HG02642 (cell line): Measurements from ENCODE around the gene ARHGAP18.
A peak's percentile ranks its signal among the peaks of the same experiment; 100 is the strongest.
"Not testable (repeated sequence)": the region's sequence is repeated elsewhere in the genome, so short reads cannot be mapped to it uniquely, and the experiment has no call there.

Source experiments
- ATAC-seq: cut with Tn5 transposase; IDR thresholded peaks from one replicate; pipeline ENCODE4 v1.9.1; 2021; ENCODE audit warnings: mild to moderate bottlenecking; ENCODE audit not compliant: unreplicated experiment, poor library complexity

Gene ARHGAP18

DNA sequence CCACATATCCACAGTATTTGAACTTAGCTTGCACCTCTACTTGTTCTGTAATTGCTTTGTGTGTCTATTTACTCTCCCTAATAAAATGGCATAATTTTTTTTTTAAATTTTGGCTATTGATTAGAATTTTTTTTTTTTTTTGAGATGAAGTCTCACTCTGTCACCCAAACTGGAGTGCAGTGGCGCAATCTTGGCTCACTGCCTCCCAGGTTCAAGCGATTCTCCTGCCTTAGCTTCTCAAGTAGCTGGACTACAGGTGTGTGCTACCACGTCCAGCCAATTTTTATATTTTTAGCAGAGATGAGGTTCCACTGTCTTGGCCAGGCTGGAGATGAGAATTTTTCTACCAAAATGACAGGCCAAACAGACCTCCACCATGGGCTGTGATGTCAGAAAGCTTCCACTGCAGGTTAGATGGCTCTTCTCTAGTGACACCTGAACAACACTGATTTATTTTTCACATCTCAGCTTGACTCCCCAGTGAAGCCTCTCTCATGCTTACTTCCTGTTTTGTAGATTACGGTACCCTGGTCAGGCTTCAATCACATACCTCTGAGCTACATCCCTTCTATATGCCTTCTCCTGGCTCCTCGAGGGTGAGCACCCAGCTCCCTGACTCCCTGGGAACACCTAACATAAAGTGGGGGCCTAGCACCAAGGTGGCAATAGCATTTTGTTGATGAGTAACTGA, 112.8 kb downstream of the ARHGAP18 start:
- ATAC-seq: peak; percentile 49

DNA sequence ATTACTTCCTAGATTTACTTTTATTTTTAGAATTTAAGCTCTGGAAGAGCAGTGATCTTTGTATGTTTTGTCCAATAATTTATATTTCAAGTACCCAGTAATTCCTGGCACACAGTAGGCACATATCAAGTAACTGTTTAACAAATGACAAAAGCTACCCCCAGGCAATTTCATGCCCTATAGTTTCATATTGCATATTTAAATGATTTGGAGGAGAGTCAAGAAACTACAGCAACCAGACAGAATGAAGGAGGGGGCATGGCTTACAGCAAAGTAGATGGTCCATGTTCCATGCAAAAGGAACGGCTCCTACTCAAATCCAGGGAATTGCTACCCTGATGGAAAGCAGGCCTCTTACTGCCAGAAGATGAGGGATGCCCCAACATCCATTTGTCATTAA, 113.5 kb downstream of the ARHGAP18 start:
- ATAC-seq: no peak

DNA sequence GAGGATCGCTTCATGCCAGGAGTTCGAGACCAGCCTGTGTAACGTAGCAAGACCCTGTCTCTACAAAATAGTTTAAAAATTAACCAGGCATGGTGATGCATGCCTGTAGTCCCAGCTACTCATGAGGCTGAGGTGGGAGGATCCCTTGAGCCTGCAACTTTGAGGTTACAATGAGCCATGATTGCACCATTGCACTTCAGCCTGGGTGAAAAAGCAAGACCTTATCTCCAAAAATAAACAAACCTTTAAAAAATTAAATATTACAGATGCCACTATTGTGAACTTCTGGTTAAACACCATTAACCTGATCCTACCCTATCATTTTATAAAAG, 116.8 kb downstream of the ARHGAP18 start:
- no peak for ATAC-seq

DNA sequence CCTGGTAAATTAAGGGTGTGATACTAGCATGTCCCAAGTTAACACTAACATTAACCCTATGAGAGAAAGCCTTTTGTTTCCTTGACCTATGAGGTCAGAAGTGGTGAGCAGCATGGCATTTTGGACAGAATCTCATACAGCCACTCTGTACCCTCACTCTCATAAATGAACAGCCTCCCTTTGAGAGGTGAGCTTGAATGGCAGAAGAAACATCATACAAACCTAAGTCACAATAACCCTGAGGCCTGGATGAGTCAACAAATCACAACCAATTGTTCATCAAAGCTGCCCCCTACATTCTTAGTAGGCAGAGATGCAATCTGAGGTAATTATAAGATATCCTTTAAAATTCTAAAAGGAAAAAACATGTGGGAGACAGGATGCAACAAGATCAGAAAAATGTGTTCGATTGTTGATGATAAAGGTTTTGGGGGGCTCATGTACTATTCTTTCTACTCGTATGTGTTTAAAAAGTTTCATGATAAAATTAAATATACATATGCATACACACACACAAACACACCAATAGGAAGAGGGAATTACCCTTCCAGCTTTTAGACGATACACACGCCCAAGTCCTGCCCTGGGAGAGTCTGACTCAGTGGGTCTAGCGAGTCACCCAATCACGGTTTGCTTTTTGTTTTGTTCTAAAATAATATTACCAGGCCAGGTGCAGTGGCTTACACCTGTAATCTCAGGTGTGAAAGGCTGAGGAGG, 117.3 kb downstream of the ARHGAP18 start:
- ATAC-seq: no peak

DNA sequence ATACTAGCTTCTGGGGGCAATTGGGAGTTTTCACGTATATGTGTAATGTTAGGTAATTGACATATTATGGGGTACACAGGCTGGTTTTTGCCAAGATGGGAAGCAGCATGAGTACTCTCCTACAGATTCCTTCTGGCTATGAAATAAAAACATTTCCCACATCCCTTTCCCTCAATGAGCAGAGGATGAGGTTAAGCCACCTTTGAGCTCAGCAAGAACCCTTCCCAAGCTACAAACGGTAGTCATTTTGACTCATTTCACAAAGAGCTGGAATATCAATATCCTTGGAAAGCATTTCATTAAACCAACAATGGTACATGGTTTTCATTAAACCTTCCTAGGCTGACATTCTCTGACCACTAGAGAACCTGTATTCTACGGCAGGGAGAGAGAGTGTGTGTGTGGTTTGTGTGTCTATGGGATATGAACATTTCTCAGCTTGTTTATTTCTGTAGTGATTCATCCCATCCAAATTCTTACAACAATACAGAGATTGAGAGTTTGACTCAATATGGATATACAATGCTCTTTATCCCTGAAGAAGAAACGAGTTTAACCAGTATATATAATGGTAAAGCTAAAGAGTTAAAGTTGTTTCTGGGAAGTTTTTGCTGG, 119.5 kb downstream of the ARHGAP18 start:
- no peak for ATAC-seq

DNA sequence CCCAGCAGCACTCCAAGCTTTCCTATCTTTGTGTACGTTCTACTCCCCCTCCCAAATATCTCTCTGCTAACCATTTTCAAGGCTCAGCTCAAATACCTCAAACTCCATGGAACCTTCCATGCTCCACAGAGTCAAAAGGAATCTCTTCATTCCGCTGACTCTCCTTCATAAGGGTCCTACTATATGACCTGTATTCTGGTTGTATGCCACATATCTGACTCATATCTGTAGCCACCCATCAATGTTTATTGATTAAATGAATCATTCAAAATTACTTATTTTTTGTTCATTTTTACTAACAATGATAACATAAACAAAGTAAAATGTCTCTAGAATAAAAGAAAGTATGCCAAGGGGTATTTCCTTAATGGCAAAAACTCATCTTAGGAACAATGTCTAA, 123.2 kb downstream of the ARHGAP18 start:
- no peak for ATAC-seq

DNA sequence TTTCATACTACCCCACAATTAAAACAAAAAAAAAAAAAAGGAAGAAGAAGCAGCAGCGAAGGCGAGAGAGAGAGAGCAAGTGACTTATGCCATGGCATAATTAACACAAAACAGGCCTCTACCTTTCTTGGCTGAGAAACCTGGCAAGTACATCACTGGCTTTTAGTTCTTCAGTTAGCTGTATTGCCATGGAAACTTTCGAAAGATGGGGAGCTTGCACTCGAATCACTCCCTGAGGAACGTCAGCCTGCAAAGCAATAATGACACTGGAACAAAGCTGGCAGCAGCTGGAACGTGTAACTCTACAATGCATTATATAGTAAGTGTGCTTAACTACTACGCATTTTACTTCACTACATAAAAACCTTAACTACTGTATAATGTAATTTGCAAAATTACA, 126.1 kb downstream of the ARHGAP18 start:
- no peak for ATAC-seq

DNA sequence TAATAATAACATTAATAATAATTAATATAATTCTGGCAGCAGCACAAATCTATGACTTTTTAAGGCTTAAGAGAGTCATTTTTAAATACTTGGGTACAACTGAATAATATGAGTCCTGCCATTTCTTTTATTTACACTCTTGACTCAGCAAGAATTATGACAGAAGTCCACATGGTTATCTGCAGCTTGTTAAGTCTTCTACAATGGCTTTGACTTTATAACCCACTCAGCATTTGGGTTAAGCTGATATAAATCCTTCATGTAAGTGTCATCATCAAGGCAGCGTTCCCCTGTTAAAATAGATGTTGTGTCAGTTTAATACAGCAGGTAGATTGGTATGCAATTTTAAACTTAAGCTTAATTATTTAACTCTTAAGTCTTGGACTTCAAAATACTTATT, 131.7 kb downstream of the ARHGAP18 start:
- ATAC-seq: no peak

DNA sequence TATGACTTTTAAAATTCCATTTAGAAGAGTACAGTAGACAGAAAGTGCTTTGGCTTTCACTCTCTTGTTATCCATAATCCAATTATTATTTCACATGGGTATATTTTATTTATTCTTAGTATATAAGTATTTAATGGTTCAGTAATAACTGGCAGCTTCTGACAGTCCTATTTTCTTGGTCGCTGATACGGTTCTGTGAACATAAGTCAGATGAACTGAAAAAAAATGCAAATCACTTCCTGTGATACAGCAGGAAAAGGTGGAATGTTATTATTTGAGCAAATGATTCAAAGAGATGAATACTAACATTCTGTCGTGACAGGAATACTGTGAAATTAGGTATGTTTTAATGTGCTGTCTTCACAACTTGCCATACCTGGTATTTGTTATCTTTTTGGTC, 132.3 kb downstream of the ARHGAP18 start:
- ATAC-seq: no peak

DNA sequence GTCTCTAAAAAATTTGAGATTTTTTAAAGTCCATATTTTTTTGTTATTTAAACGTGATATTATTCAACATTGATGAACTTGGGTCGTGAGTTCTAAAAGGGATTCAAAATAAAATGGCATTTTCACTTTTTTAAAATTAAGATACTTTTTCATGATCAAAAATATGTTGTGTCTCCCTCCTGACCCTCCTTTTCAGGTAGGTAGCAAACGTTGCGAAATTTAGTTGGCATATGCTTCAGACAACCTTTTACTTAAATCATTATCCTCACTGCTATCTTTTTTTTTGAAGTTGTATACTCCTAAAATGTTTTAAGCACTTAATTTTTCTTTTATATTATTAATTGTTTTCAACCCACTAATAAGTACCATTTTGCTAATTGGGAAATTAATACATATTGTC, 133.5 kb downstream of the ARHGAP18 start:
- no peak for ATAC-seq

DNA sequence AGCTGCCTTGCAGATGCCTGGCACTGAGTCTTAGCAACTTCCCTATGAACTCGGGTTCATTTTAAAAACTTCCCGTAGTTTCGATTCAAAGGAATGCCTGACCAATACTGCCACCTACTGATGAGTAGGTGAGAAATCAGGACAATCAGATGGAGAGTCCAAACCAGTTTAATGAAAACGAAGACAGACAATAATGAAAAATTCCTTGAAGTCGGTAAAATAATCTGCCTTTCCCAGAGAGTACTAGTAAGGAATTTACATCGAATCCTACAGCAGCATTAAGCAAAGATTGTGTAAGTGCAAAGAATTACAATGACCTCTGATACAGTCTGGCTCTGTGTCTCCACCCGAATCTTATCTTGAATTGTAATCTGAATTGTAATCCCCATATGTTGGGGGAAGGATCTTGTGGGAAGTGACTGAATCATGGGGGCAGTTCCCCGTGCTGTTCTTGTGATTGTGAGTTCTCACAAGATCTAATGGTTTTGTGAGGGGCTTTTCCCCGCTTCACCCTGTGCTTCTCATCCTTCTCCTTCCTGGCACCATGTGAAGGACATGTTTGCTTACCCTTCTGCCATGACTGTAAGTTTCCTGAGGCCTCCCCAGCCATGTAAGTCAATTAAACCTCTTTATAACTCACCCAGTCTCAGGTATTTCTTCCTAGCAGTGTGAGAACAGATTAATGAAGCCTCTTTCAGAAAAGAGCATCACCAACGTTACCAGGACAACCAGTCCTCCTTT, 134.4 kb downstream of the ARHGAP18 start:
- no peak for ATAC-seq

DNA sequence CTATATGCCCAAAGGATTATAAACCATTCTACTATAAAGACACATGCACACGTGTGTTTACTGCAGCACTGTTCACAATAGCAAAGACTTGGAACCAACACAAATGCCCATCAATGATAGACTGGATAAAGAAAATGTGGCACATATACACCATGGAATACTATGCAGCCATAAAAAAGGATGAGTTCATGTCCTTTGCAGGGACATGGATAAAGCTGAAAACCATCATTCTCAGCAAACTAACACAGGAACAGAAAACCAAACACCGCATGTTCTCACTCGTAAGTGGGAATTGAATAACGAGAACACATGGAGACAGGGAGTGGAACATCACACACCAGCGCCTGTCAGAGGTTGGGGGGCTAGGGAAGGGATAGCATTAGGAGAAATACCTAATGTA, 135.4 kb downstream of the ARHGAP18 start:
- not testable (repeated sequence) for ATAC-seq

DNA sequence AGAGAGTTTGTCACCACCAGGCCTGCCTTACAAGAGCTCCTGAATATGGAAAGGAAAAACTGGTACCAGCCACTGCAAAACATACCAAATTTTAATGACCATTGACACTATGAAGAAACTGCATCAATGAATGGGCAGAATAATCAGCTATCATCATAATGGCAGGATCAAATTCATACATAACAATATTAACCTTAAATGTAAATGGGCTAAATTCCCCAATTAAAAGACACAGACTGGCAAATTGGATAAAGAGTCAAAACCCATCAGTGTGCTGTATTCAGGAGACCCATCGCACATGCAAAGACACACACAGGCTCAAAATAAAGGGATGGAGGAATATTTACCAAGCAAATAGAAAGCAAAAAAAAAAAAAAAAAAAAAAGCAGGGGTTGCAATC, 139.0 kb downstream of the ARHGAP18 start:
- not testable (repeated sequence) for ATAC-seq

DNA sequence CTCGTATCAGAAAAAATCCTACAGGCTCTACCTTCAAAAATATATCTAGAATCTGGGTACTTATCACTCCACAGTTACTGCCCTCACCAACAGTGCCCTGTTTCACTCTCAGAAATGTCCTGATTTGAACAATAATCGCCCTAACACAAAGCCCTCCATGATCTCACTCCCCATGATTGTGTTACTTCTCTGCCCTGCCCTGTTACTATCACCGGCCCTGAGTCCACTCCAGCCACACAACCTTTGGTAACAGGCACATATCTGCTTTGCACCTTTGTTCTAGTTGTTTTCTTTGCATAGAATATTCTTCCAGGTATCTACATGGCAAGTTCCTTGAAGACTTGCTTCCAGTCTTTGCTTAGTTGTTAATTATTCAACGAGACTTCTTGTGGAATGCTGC, 142.0 kb downstream of the ARHGAP18 start:
- no peak for ATAC-seq

DNA sequence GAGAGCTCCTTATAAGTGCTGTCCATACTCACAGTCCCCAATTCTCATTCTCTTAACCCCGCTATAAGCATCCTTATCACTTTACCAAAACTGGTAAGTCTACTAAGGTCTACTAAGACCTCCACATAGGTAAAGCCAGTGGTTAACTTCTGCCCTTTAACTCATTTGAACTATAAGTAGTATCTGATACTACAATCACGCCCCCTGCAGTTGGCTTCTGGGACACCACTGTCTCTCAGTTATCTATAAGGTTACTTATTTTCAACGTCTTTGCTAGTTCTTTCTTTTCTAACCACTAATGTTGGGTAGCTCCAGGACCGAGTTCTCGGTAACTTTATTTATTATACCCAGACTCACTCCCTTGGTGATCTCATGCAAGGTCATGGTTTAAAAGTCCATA, 142.6 kb downstream of the ARHGAP18 start:
- ATAC-seq: no peak

DNA sequence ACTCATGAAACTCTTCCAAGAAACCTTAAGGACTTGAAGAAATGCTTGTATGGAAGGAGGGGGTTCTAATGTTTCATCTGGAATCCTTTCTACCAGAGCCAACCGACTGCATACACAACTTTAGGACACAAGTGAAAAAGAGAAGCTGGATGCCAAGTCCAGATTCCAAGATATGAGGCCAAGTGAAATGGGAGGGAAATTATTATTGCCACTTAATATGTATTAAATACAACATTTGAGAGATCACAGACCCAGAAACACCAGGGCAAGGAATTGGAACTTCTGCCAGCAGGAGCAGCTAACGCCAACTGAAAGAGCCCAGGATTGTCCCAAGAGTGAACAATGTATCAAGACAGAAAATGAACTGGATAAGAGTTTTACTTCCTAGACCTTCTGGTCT, 144.2 kb downstream of the ARHGAP18 start:
- ATAC-seq: no peak

DNA sequence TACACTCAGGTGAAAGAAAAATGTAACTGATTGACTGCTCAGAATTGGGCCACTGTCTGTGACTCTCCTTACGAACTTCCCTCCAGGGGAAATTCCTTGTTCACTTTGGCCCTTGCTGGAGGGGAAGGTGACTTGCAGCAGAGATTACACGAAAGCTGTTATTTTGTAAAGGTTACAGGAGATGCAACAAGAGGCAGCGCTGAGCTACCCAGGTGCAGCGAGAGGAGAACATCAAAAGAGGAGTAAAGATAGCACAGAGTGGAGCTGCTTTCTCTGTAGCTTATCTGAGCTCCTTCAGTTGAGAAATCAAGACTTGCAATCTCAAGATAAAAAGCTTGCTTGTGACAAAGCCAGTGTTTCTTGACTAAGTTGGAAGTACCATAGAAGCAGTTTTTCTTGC, 144.6 kb downstream of the ARHGAP18 start:
- no peak for ATAC-seq

DNA sequence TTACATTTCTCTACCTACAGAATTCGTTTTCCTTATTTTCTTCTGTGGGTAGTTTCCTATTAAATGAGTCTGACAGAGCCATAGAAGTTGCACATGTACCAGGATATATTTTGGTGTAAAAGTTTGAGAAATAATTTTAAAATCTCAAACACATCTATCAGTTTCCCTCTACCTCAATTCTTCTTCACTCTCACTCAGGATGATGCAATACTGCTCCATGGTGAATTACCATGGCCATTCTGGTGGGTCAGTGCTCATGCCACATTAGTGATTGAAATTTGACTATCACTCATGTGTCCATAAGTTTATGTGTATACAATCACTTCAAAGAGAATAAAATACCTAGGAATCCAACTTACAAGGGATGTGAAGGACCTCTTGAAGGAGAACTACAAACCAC, 151.7 kb downstream of the ARHGAP18 start:
- no peak for ATAC-seq

DNA sequence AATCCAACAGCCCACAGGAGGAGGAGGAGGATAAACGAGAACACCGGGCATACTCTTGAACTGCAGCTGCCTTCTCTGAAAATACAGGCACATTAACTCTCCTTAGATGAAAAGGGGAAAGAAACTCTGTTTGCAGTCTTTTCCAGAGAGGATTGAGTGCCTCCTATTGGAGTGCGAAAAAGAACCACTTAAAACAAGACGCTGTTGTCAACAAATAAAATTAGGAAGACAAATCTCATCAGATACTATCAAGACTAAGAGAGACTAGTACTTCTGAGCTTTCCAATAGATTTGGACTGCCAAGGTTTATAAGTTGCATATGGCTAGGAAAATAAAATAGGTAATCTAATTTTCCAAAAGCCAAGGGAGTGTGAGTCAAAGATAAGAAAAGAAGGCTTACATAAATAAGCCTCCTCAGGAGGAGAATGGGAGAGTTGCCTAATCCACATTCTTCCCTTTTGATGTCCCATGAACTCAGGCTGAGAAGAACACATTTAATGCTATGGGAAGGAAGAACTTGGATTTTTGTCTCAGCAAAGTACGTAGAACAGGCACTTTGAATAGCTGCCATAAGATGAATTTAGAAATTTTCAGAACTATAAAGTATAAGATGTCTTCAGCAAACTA, 154.7 kb downstream of the ARHGAP18 start:
- no peak for ATAC-seq

DNA sequence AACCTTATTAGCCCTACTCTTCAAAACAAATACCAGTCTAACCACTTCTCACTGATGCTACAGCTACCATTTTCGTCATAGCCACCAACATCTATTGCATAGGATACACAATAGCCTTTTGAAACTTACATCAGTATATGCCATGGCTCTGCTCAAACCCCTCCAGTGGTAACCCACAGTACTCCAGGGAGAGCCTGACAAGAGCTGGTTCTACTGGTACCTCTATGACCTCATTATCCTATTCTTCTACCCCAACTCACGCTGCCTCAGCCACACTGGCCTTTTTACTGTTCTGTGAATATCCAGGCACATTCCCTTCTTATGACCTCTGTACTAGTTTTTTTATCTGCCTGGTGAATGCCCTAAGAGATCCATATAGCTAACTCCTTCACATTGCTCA, 157.6 kb downstream of the ARHGAP18 start:
- ATAC-seq: no peak

DNA sequence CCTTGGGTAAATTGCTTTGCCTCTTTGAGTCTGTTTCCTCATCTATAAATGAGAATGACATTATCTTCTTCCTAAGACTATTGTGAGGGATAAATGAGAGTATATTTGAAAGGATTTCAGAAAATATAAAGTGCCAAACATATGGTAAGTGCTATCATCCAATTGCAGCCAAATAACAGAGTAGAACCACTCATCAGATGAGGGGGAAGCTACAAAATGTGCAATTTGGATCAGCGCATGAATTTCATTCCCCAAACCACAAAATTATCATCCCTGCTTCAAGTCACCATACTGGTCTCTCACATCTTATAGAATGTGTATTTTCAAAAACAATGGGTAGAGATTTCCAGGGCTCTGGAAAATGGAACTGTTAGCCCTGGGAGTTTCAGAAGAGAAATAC, 158.5 kb downstream of the ARHGAP18 start:
- ATAC-seq: no peak
